ENCODE measurements around the gene TIMM10. TPM values are rescaled to one million over a fixed set of nuclear protein-coding genes. Genes with fewer than 3 reads are reported as not detected.

Gene TIMM10
- total RNA-seq, 3 donors from 2014 or later: 25.5 to 50.1 (median 49.9) TPM

GRCh38 chr11:57497303-57498247 lies 33.0 kb downstream of the TIMM10 start:
- no peak for ATAC-seq
- intact Hi-C loops (cut with DNase I, micrococcal nuclease): no loop called here
- H3K4me3 ChIP-seq: no peak overlapping the region
- H3K9me3 ChIP-seq: no peaks in the 10 kb centered on the region
- H3K36me3 ChIP-seq (ENCODE audit: low read depth): no peaks in the 10 kb centered on the region
- no peak for DNase-seq
- TF ChIP-seq CTCF (IDR thresholded peaks at IDR 0.05): no peak
- peaks cover 5% of the 10 kb centered on the region for H3K4me1 ChIP-seq (ENCODE audit: low read depth)

GRCh38 chr11:57496109-57496820 lies 34.3 kb downstream of the TIMM10 start:
- peaks cover 5% of the 10 kb centered on the region for H3K4me1 ChIP-seq (ENCODE audit: low read depth)
- no peak for TF ChIP-seq CTCF (IDR thresholded peaks at IDR 0.05)

GRCh38 chr11:57493507-57494503 lies 36.7 kb downstream of the TIMM10 start:
- no peaks in the 10 kb centered on the region for H3K4me1 ChIP-seq (ENCODE audit: low read depth)
- DNase-seq (peak in 2 of 3 donors; percentile 74 to 77), ATAC-seq (peak; percentile 88)
- no peak overlapping the region for H3K4me3 ChIP-seq
- TF ChIP-seq CTCF (IDR thresholded peaks at IDR 0.05): peak; percentile 84
- H3K36me3 ChIP-seq (ENCODE audit: low read depth): no peaks in the 10 kb centered on the region
- intact Hi-C loops (cut with DNase I, micrococcal nuclease): loop anchor here (5.0 kb wide), 1 partner anchor 33 kb away; no protein-coding TSS in a partner anchor
- no peaks in the 10 kb centered on the region for H3K9me3 ChIP-seq

More at GRCh38 chr11:57496109-57496820, 34.3 kb downstream of the TIMM10 start:
- no peaks in the 10 kb centered on the region for H3K9me3 ChIP-seq
- no peaks in the 10 kb centered on the region for H3K36me3 ChIP-seq (ENCODE audit: low read depth)
- intact Hi-C loops (cut with DNase I, micrococcal nuclease): no loop called here
- DNase-seq (no peak), ATAC-seq (no peak)
- no peak overlapping the region for H3K4me3 ChIP-seq

GRCh38 chr11:57491371-57492061 lies 39.0 kb downstream of the TIMM10 start:
- peak; percentile 57 for TF ChIP-seq CTCF (IDR thresholded peaks at IDR 0.05)
- H3K36me3 ChIP-seq (ENCODE audit: low read depth): no peaks in the 10 kb centered on the region
- ATAC-seq (peak; percentile 65), DNase-seq (peak in 2 of 3 donors; percentile 58 to 64)
- H3K4me3 ChIP-seq: no peak overlapping the region
- intact Hi-C loops (cut with DNase I, micrococcal nuclease): loop anchor here (5.0 kb wide), 1 partner anchor 36 kb away; no protein-coding TSS in a partner anchor
- H3K9me3 ChIP-seq: no peaks in the 10 kb centered on the region
- H3K4me1 ChIP-seq (ENCODE audit: low read depth): no peaks in the 10 kb centered on the region
